ENCODE data around the gene SAMD1.

SAMD1 gene

GRCh38 chr19:14127176-14127575 is 36.6 kb upstream of the SAMD1 start:
- no peaks in the 10 kb centered on the region for H3K79me1 ChIP-seq (ENCODE audit: low read depth, low read length)
- no peak overlapping the region for H2BK15ac ChIP-seq (ENCODE audit: low read length)
- H2BK120ac ChIP-seq (ENCODE audit: low read depth, low read length) = no peak overlapping the region
- H2AK5ac ChIP-seq (ENCODE audit: low read depth, low read length) = no peak overlapping the region
- no peak overlapping the region for H3K9ac ChIP-seq (ENCODE audit: low read depth, low read length, poor library complexity)
- H3K4me1 ChIP-seq (ENCODE audit: control insufficient read depth in 2 of 2, insufficient read depth in 1 of 2, low read depth in 1 of 2, low read length in 2 of 2) = no peaks in the 10 kb centered on the region
- no peak overlapping the region for H2AFZ ChIP-seq (ENCODE audit: low read length)
- H3K27ac ChIP-seq (replicated peaks; ENCODE audit: low read length) = no peak overlapping the region
- H3K4ac ChIP-seq (ENCODE audit: low read length) = no peak overlapping the region
- no peak overlapping the region for H3K14ac ChIP-seq (ENCODE audit: low read length)
- H3K18ac ChIP-seq (ENCODE audit: low read length) = no peak overlapping the region
- WGBS, 2 donors (ENCODE audit: extremely low coverage in 2 of 2, insufficient read length in 2 of 2, insufficient replicate concordance in 1 of 2) = no CpG with 5 or more reads among the region's 8 CpGs
- H4K8ac ChIP-seq (ENCODE audit: low read depth, low read length) = no peak overlapping the region
- no peak overlapping the region for H3K4me3 ChIP-seq (ENCODE audit: low read length in 2 of 2)
- peaks cover 20 to 69% of the 10 kb centered on the region in 2 donors for H3K36me3 ChIP-seq (replicated peaks in 1 of 2; ENCODE audit: control insufficient read depth in 2 of 2, insufficient read depth in 2 of 2, low read length in 2 of 2)
- no peak overlapping the region for H2BK12ac ChIP-seq (ENCODE audit: low read length)
- no peak overlapping the region for H4K91ac ChIP-seq (ENCODE audit: low read depth, low read length, poor library complexity)
- no peak overlapping the region for H3K23ac ChIP-seq (ENCODE audit: low read depth, low read length, poor library complexity)
- H3K27me3 ChIP-seq (ENCODE audit: control insufficient read depth in 3 of 3, insufficient read depth in 3 of 3, low read depth in 1 of 3, low read length in 3 of 3) = no peaks in the 10 kb centered on the region
- no peak overlapping the region for H3K4me2 ChIP-seq (ENCODE audit: insufficient read depth, low read length, poor library complexity, severe bottlenecking)
- no peak overlapping the region for H2BK5ac ChIP-seq (ENCODE audit: low read length)
- DNase-seq (ENCODE audit: low spot score) = no peak
- H3K9me3 ChIP-seq (replicated peaks in 1 of 2; ENCODE audit: control insufficient read depth in 2 of 2, insufficient read depth in 1 of 2, low read depth in 1 of 2, low read length in 2 of 2) = no peaks in the 10 kb centered on the region

GRCh38 chr19:14122924-14123323 is 32.4 kb upstream of the SAMD1 start:
- H3K36me3 ChIP-seq (replicated peaks in 1 of 2; ENCODE audit: control insufficient read depth in 2 of 2, insufficient read depth in 2 of 2, low read length in 2 of 2) = peaks cover 26 to 76% of the 10 kb centered on the region in 2 donors
- H4K91ac ChIP-seq (ENCODE audit: low read depth, low read length, poor library complexity) = no peak overlapping the region
- H3K18ac ChIP-seq (ENCODE audit: low read length) = no peak overlapping the region
- no peak overlapping the region for H3K9ac ChIP-seq (ENCODE audit: low read depth, low read length, poor library complexity)
- H2BK12ac ChIP-seq (ENCODE audit: low read length) = no peak overlapping the region
- no peak overlapping the region for H2BK120ac ChIP-seq (ENCODE audit: low read depth, low read length)
- H3K9me3 ChIP-seq (replicated peaks in 1 of 2; ENCODE audit: control insufficient read depth in 2 of 2, insufficient read depth in 1 of 2, low read depth in 1 of 2, low read length in 2 of 2) = no peaks in the 10 kb centered on the region
- no peak overlapping the region for H2AFZ ChIP-seq (ENCODE audit: low read length)
- no peak overlapping the region for H3K4me3 ChIP-seq (ENCODE audit: low read length in 2 of 2)
- peaks cover 9 to 14% of the 10 kb centered on the region in 2 donors for H3K4me1 ChIP-seq (ENCODE audit: control insufficient read depth in 2 of 2, insufficient read depth in 1 of 2, low read depth in 1 of 2, low read length in 2 of 2)
- WGBS, 2 donors (ENCODE audit: extremely low coverage in 2 of 2, insufficient read length in 2 of 2, insufficient replicate concordance in 1 of 2) = no CpG with 5 or more reads among the region's 6 CpGs
- H3K23ac ChIP-seq (ENCODE audit: low read depth, low read length, poor library complexity) = no peak overlapping the region
- no peak overlapping the region for H3K27ac ChIP-seq (replicated peaks; ENCODE audit: low read length)
- no peak overlapping the region for H2AK5ac ChIP-seq (ENCODE audit: low read depth, low read length)
- H2BK5ac ChIP-seq (ENCODE audit: low read length) = no peak overlapping the region
- H3K14ac ChIP-seq (ENCODE audit: low read length) = no peak overlapping the region
- no peaks in the 10 kb centered on the region for H3K27me3 ChIP-seq (ENCODE audit: control insufficient read depth in 3 of 3, insufficient read depth in 3 of 3, low read depth in 1 of 3, low read length in 3 of 3)
- H4K8ac ChIP-seq (ENCODE audit: low read depth, low read length) = no peak overlapping the region
- no peak for DNase-seq (ENCODE audit: low spot score)
- H3K4ac ChIP-seq (ENCODE audit: low read length) = no peak overlapping the region
- H3K79me1 ChIP-seq (ENCODE audit: low read depth, low read length) = no peaks in the 10 kb centered on the region
- no peak overlapping the region for H3K4me2 ChIP-seq (ENCODE audit: insufficient read depth, low read length, poor library complexity, severe bottlenecking)
- no peak overlapping the region for H2BK15ac ChIP-seq (ENCODE audit: low read length)

DNA sequence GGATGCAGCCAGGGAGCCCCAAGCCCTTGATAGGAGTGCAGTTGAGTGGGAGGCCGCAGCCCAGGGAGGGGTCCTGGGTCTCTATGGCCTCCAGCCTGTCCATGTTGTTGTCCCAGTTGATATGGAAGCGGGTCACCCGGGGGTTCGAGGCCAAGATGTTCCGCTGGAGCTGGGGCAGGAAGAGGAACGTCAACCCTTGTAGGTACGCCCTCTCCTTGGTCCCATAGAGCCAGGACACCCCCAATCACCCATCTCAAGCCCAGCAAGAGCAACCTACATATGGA is 29.9 kb upstream of the SAMD1 start:
- Histone ChIP-seq H3K27me3 (ENCODE audit: control insufficient read depth in 3 of 3, insufficient read depth in 3 of 3, low read depth in 1 of 3, low read length in 3 of 3) (no peaks in the 10 kb centered on the region), H3K36me3 (replicated peaks in 1 of 2; ENCODE audit: control insufficient read depth in 2 of 2, insufficient read depth in 2 of 2, low read length in 2 of 2) (peaks cover 21 to 54% of the 10 kb centered on the region in 2 donors), H3K4me3 (ENCODE audit: low read length in 2 of 2) (peak overlapping the region in 1 of 2 donors; percentile 17), H3K4ac (ENCODE audit: low read length) (no peak overlapping the region), H3K9me3 (replicated peaks in 1 of 2; ENCODE audit: control insufficient read depth in 2 of 2, insufficient read depth in 1 of 2, low read depth in 1 of 2, low read length in 2 of 2) (no peaks in the 10 kb centered on the region), H3K4me1 (ENCODE audit: control insufficient read depth in 2 of 2, insufficient read depth in 1 of 2, low read depth in 1 of 2, low read length in 2 of 2) (peaks cover 12 to 25% of the 10 kb centered on the region in 2 donors), H3K14ac (ENCODE audit: low read length) (no peak overlapping the region), H3K79me1 (ENCODE audit: low read depth, low read length) (no peaks in the 10 kb centered on the region), H2BK15ac (ENCODE audit: low read length) (no peak overlapping the region), H3K23ac (ENCODE audit: low read depth, low read length, poor library complexity) (no peak overlapping the region), H3K9ac (ENCODE audit: low read depth, low read length, poor library complexity) (no peak overlapping the region), H2BK120ac (ENCODE audit: low read depth, low read length) (no peak overlapping the region), H2BK5ac (ENCODE audit: low read length) (peak overlapping the region; percentile 33), H3K27ac (replicated peaks; ENCODE audit: low read length) (no peak overlapping the region), H3K18ac (ENCODE audit: low read length) (no peak overlapping the region), H2AFZ (ENCODE audit: low read length) (no peak overlapping the region), H2AK5ac (ENCODE audit: low read depth, low read length) (no peak overlapping the region), H2BK12ac (ENCODE audit: low read length) (no peak overlapping the region), H4K91ac (ENCODE audit: low read depth, low read length, poor library complexity) (no peak overlapping the region), H4K8ac (ENCODE audit: low read depth, low read length) (no peak overlapping the region), H3K4me2 (ENCODE audit: insufficient read depth, low read length, poor library complexity, severe bottlenecking) (no peak overlapping the region)
- WGBS, 2 donors (ENCODE audit: extremely low coverage in 2 of 2, insufficient read length in 2 of 2, insufficient replicate concordance in 1 of 2) = no CpG with 5 or more reads among the region's 7 CpGs
- no peak for DNase-seq (ENCODE audit: low spot score)

GRCh38 chr19:14119644-14120496 is 29.3 kb upstream of the SAMD1 start:
- Histone ChIP-seq H2BK15ac (ENCODE audit: low read length) (no peak overlapping the region), H3K27ac (replicated peaks; ENCODE audit: low read length) (no peak overlapping the region), H3K27me3 (ENCODE audit: control insufficient read depth in 3 of 3, insufficient read depth in 3 of 3, low read depth in 1 of 3, low read length in 3 of 3) (no peaks in the 10 kb centered on the region), H3K36me3 (replicated peaks in 1 of 2; ENCODE audit: control insufficient read depth in 2 of 2, insufficient read depth in 2 of 2, low read length in 2 of 2) (peaks cover 17 to 49% of the 10 kb centered on the region in 2 donors), H4K91ac (ENCODE audit: low read depth, low read length, poor library complexity) (no peak overlapping the region), H3K14ac (ENCODE audit: low read length) (no peak overlapping the region), H3K23ac (ENCODE audit: low read depth, low read length, poor library complexity) (no peak overlapping the region), H2AFZ (ENCODE audit: low read length) (no peak overlapping the region), H3K9ac (ENCODE audit: low read depth, low read length, poor library complexity) (peak overlapping the region; percentile 22), H3K4me1 (ENCODE audit: control insufficient read depth in 2 of 2, insufficient read depth in 1 of 2, low read depth in 1 of 2, low read length in 2 of 2) (peaks cover 12 to 25% of the 10 kb centered on the region in 2 donors), H3K4me2 (ENCODE audit: insufficient read depth, low read length, poor library complexity, severe bottlenecking) (no peak overlapping the region), H2BK120ac (ENCODE audit: low read depth, low read length) (no peak overlapping the region), H2BK5ac (ENCODE audit: low read length) (peak overlapping the region; percentile 33), H2BK12ac (ENCODE audit: low read length) (no peak overlapping the region), H3K79me1 (ENCODE audit: low read depth, low read length) (no peaks in the 10 kb centered on the region), H2AK5ac (ENCODE audit: low read depth, low read length) (peak overlapping the region; percentile 25), H3K18ac (ENCODE audit: low read length) (no peak overlapping the region), H4K8ac (ENCODE audit: low read depth, low read length) (no peak overlapping the region), H3K4me3 (ENCODE audit: low read length in 2 of 2) (no peak overlapping the region), H3K4ac (ENCODE audit: low read length) (no peak overlapping the region), H3K9me3 (replicated peaks in 1 of 2; ENCODE audit: control insufficient read depth in 2 of 2, insufficient read depth in 1 of 2, low read depth in 1 of 2, low read length in 2 of 2) (no peaks in the 10 kb centered on the region)
- no peak for DNase-seq (ENCODE audit: low spot score)
- no CpG with 5 or more reads among the region's 7 CpGs for WGBS, 2 donors (ENCODE audit: extremely low coverage in 2 of 2, insufficient read length in 2 of 2, insufficient replicate concordance in 1 of 2)
